Thyroid gland (tissue), 4 donors: ENCODE results near the gene SPRR3. TPM values are rescaled to one million over a fixed set of nuclear protein-coding genes. Genes with fewer than 3 reads are reported as not detected.

Source experiments
- DNase-seq, 2 donors: peaks; one replicate each; pipeline ENCODE4 v3.0.0-alpha.2; 2019
- H3K27ac ChIP-seq, 3 donors: fragments of 200-600 bp; sonication (generic); 1 replicate in 2 of 3; 2 replicates in 1 of 3; pipeline ENCODE4 v1.5.1; 2016 to 2019; ENCODE audit warnings: mild to moderate bottlenecking in 1 of 3, moderate library complexity in 1 of 3
- H3K27me3 ChIP-seq: fragments of 200-600 bp; sonication (generic); one replicate; pipeline ENCODE4 v1.5.1; 2019
- H3K36me3 ChIP-seq, 2 donors: fragments of 200-600 bp; sonication (generic); one replicate each; pipeline ENCODE4 v1.5.1; 2016 to 2019
- H3K4me1 ChIP-seq, 2 donors: fragments of 200-600 bp; sonication (generic); one replicate each; pipeline ENCODE4 v1.5.1; 2017 to 2019
- H3K4me3 ChIP-seq, 3 donors: fragments of 200-600 bp; sonication (generic); replicated peaks in 1 of 3; 1 replicate in 2 of 3; 2 replicates in 1 of 3; pipeline ENCODE4 v1.5.1; 2016; ENCODE audit warnings: mild to moderate bottlenecking in 1 of 3
- H3K9me3 ChIP-seq: fragments of 200-600 bp; sonication (generic); one replicate; pipeline ENCODE4 v1.5.1; 2017
- CTCF ChIP-seq, 6 experiments: fragments of 200-600 bp in 3 of 6; fragments of 450-650 bp in 3 of 6; sonication (generic) in 3 of 6; IDR thresholded peaks; one replicate each; pipeline ENCODE4 v1.5.1; 2016 to 2019; ENCODE audit warnings: antibody characterized with exemption in 6 of 6, mild to moderate bottlenecking in 2 of 6, inconsistent platforms in 1 of 6, moderate library complexity in 1 of 6
- POLR2A ChIP-seq, 2 donors: fragments of 450-650 bp; IDR thresholded peaks; one replicate each; pipeline ENCODE4 v1.6.1; 2017; ENCODE audit warnings: antibody characterized with exemption in 2 of 2, mild to moderate bottlenecking in 2 of 2, moderate library complexity in 1 of 2
- WGBS, 2 donors: methylation state at CpG; one replicate each; pipeline ENCODE4 v1.1.5; 2017; 5-methylcytosine and 5-hydroxymethylcytosine counted together
- intact Hi-C: fragments of 100-400 bp; cut with DNase I; formaldehyde crosslinking; loops from one replicate; pipeline ENCODE4 v1.15.1; 2023
- total RNA-seq, 4 donors: library from RNA; depleted of rRNA; stranded (reverse); fragments of >200 nt; gene quantifications; one replicate each; pipeline ENCODE4 v1.2.3, GENCODE V29; 2016

The SPRR3 gene
- total RNA-seq, 4 donors from 2014 or later = not detected

GRCh38 chr1:152982076-152982475, 19.5 kb upstream of the SPRR3 start:
- Histone ChIP-seq H3K9me3 (no peaks in the 10 kb centered on the region), H3K4me3 (no peak overlapping the region), H3K27me3 (no peaks in the 10 kb centered on the region), H3K4me1 (no peaks in the 10 kb centered on the region), H3K36me3 (no peaks in the 10 kb centered on the region), H3K27ac (no peak overlapping the region)
- DNase-seq = no peak
- TF ChIP-seq CTCF (IDR thresholded peaks at IDR 0.05) (no peak), POLR2A (IDR thresholded peaks at IDR 0.05) (no peak)
- intact Hi-C loops = no loop called here
- WGBS, 2 donors = 75 to 87% methylated on average over 4 of the region's 4 CpGs

GRCh38 chr1:152983234-152983633, 18.3 kb upstream of the SPRR3 start:
- H3K36me3 ChIP-seq = no peaks in the 10 kb centered on the region
- intact Hi-C loops = no loop called here
- no peaks in the 10 kb centered on the region for H3K4me1 ChIP-seq
- no peak for DNase-seq
- no peak for TF ChIP-seq CTCF (IDR thresholded peaks at IDR 0.05)
- TF ChIP-seq POLR2A (IDR thresholded peaks at IDR 0.05) = no peak
- H3K27ac ChIP-seq = no peak overlapping the region
- H3K27me3 ChIP-seq = no peaks in the 10 kb centered on the region
- no peak overlapping the region for H3K4me3 ChIP-seq
- H3K9me3 ChIP-seq = no peaks in the 10 kb centered on the region

- DNase-seq = no peak
- WGBS, 2 donors = 66 to 79% methylated on average over 3 of the region's 3 CpGs
- no peak within 1 kb of the TSS for H3K27ac ChIP-seq
- no peaks in the 10 kb centered on the region for H3K9me3 ChIP-seq
- no peaks in the 10 kb centered on the region for H3K4me1 ChIP-seq
- intact Hi-C loops = no loop called here
- no peak within 1 kb of the TSS for H3K4me3 ChIP-seq
- no peaks in the 10 kb centered on the region for H3K27me3 ChIP-seq
- no peak for TF ChIP-seq POLR2A (IDR thresholded peaks at IDR 0.05)
- H3K36me3 ChIP-seq = no peaks in the 10 kb centered on the region
Observed at GRCh38 chr1:152983743-152984142, 17.8 kb upstream of the SPRR3 start, which contains the start of gene SPRR1A. Gene SPRR1A, plus strand, starts transcription at chr1:152984081. Its CDS starts 1,150 bp downstream, at chr1:152985231.

- intact Hi-C loops = no loop called here
- Histone ChIP-seq H3K27ac (no peak overlapping the region), H3K27me3 (no peaks in the 10 kb centered on the region), H3K4me1 (no peaks in the 10 kb centered on the region), H3K4me3 (no peak overlapping the region), H3K9me3 (no peaks in the 10 kb centered on the region), H3K36me3 (no peaks in the 10 kb centered on the region)
- WGBS, 2 donors = 81 to 91% methylated on average over 2 of the region's 2 CpGs
- no peak for TF ChIP-seq POLR2A (IDR thresholded peaks at IDR 0.05)
- no peak for TF ChIP-seq CTCF (IDR thresholded peaks at IDR 0.05)
- DNase-seq = no peak
Observed at GRCh38 chr1:152986578-152986977, 15.0 kb upstream of the SPRR3 start.

GRCh38 chr1:152993186-152993585, 8.4 kb upstream of the SPRR3 start:
- no peaks in the 10 kb centered on the region for H3K4me1 ChIP-seq
- no peaks in the 10 kb centered on the region for H3K36me3 ChIP-seq
- intact Hi-C loops = no loop called here
- no peak overlapping the region for H3K27ac ChIP-seq
- no peaks in the 10 kb centered on the region for H3K27me3 ChIP-seq
- DNase-seq = no peak
- no peaks in the 10 kb centered on the region for H3K9me3 ChIP-seq
- no peak overlapping the region for H3K4me3 ChIP-seq
- TF ChIP-seq POLR2A (IDR thresholded peaks at IDR 0.05) (no peak), CTCF (IDR thresholded peaks at IDR 0.05) (no peak)
- WGBS, 2 donors = 74 to 77% methylated on average over 5 to 6 of the region's 6 CpGs

- DNase-seq = no peak
- 41 to 49% methylated on average over 1 of the region's 1 CpG for WGBS, 2 donors
- TF ChIP-seq CTCF (IDR thresholded peaks at IDR 0.05) = no peak
- no peak for TF ChIP-seq POLR2A (IDR thresholded peaks at IDR 0.05)
- no peaks in the 10 kb centered on the region for H3K4me1 ChIP-seq
- H3K27me3 ChIP-seq = no peaks in the 10 kb centered on the region
- no peak overlapping the region for H3K4me3 ChIP-seq
- no peaks in the 10 kb centered on the region for H3K36me3 ChIP-seq
- H3K27ac ChIP-seq = no peak overlapping the region
- no peaks in the 10 kb centered on the region for H3K9me3 ChIP-seq
- intact Hi-C loops = no loop called here
Observed at GRCh38 chr1:152995842-152996241, 5.7 kb upstream of the SPRR3 start.
